ENCODE data around the gene ENTHD1.

DNA sequence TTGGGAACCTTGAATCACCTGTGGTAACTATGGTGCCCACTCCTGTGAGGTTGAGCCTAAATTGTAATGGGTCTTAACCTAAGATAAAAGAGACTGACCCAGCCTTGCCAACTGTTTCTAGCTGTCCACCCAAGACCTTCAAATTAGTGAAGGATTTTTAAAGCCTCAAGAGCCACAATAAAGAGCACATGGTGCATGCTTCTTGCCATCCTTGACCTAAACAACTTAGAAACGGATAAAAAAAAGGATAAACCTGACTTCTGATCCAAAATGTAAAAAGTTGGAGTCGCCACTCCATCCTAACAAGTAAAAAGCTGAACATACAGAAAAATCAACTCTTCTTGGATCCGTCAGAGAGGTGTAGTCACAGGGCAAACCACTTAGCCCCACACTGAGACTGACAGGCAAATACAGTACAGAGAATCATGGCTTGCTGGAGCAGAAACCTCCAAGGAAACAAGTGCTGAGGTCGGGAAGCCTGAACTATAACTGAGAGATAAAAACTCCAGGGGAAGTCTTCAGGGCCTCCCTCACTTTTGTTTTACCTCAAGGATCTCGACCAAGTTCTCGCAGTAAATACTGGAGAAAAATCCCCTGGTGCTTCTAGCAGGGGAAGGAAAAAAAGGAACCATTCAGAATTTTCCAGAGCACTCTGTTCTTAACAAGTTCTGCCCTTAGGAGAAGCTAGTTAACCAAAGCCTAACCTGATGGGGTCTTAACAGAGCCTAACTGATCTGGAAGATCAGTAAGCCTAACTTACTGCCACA is 16.3 kb downstream of the ENTHD1 start:
- TF ChIP-seq, protein P1, sequence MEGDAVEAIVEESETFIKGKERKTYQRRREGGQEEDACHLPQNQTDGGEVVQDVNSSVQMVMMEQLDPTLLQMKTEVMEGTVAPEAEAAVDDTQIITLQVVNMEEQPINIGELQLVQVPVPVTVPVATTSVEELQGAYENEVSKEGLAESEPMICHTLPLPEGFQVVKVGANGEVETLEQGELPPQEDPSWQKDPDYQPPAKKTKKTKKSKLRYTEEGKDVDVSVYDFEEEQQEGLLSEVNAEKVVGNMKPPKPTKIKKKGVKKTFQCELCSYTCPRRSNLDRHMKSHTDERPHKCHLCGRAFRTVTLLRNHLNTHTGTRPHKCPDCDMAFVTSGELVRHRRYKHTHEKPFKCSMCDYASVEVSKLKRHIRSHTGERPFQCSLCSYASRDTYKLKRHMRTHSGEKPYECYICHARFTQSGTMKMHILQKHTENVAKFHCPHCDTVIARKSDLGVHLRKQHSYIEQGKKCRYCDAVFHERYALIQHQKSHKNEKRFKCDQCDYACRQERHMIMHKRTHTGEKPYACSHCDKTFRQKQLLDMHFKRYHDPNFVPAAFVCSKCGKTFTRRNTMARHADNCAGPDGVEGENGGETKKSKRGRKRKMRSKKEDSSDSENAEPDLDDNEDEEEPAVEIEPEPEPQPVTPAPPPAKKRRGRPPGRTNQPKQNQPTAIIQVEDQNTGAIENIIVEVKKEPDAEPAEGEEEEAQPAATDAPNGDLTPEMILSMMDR (IDR thresholded peaks at IDR 0.05; ENCODE audit: insufficient read depth, low read length, poor library complexity, severe bottlenecking): no peak
- no peak for TF ChIP-seq EZH2phosphoT487 (conservative IDR thresholded peaks at IDR 0.05; ENCODE audit: low read length)

All from SU-DHL-6 (cell line).